Suprapubic skin (tissue), 4 donors: ENCODE data around the gene HGF.

Experiments
- EP300 ChIP-seq: sonication (generic); formaldehyde crosslinking; IDR thresholded peaks from one replicate; pipeline ENCODE4 v1.6.1; 2017; ENCODE audit warnings: antibody characterized with exemption
- POLR2A ChIP-seq, 2 donors: fragments of 450-650 bp; IDR thresholded peaks; one replicate each; pipeline ENCODE4 v1.6.1; 2017; ENCODE audit warnings: antibody characterized with exemption in 2 of 2, mild to moderate bottlenecking in 2 of 2, moderate library complexity in 2 of 2
- POLR2AphosphoS5 ChIP-seq, 3 donors: sonication (generic); formaldehyde crosslinking; IDR thresholded peaks; one replicate each; pipeline ENCODE4 v1.6.1; 2017; ENCODE audit warnings: antibody characterized with exemption in 3 of 3
- TF ChIP-seq, protein P1 (sequence below), 2 donors: fragments of 200-600 bp in 1 of 2; fragments of 450-650 bp in 1 of 2; sonication (generic) in 1 of 2; IDR thresholded peaks; one replicate each; pipeline ENCODE4 v1.5.1; 2016 to 2019; ENCODE audit warnings: antibody characterized with exemption in 2 of 2, mild to moderate bottlenecking in 1 of 2, moderate library complexity in 1 of 2

DNA sequence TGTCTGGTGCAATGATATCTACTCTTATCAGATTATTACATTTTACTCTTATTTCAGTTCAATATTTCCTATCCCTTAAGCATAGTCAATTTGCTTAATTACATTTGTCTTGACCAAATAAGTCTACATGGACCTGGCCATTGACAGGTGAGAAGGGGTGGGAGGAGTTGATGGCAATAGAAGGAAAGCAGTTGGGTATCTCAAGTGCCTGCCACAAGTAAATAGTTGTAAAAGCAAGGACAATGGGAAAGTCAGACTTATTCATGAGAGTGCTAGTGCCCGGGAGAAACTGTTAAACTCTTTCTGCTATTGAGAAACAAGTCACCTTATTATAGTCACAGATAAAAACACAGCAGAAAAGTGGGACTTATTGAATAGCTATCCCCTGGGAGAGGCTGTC, 32.4 kb upstream of the HGF start:
- TF ChIP-seq POLR2AphosphoS5 (IDR thresholded peaks at IDR 0.05) = no peak
- TF ChIP-seq, protein P1, sequence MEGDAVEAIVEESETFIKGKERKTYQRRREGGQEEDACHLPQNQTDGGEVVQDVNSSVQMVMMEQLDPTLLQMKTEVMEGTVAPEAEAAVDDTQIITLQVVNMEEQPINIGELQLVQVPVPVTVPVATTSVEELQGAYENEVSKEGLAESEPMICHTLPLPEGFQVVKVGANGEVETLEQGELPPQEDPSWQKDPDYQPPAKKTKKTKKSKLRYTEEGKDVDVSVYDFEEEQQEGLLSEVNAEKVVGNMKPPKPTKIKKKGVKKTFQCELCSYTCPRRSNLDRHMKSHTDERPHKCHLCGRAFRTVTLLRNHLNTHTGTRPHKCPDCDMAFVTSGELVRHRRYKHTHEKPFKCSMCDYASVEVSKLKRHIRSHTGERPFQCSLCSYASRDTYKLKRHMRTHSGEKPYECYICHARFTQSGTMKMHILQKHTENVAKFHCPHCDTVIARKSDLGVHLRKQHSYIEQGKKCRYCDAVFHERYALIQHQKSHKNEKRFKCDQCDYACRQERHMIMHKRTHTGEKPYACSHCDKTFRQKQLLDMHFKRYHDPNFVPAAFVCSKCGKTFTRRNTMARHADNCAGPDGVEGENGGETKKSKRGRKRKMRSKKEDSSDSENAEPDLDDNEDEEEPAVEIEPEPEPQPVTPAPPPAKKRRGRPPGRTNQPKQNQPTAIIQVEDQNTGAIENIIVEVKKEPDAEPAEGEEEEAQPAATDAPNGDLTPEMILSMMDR (IDR thresholded peaks at IDR 0.05) = no peak
- no peak for TF ChIP-seq POLR2A (IDR thresholded peaks at IDR 0.05)
- TF ChIP-seq EP300 = no peak
